Measurements from ENCODE around the gene WDFY4. TPM values are rescaled to one million over a fixed set of nuclear protein-coding genes. Genes with fewer than 3 reads are reported as not detected.

The WDFY4 gene
- total and polyA plus RNA-seq, 2 donors (not counting 1 experiment from before 2014, with no cell fraction given) = 0.06 to 0.66 TPM

- Histone ChIP-seq H3K27me3 (ENCODE audit: control insufficient read depth, insufficient read depth, low read length) (peaks cover 10% of the 10 kb centered on the region), H3K36me3 (ENCODE audit: control insufficient read depth, insufficient read depth, low read length) (no peaks in the 10 kb centered on the region), H3K27ac (ENCODE audit: insufficient read depth, low read length) (no peak overlapping the region), H4K20me1 (ENCODE audit: control insufficient read depth, extremely low read depth, insufficient read depth, low read length) (no peaks in the 10 kb centered on the region), H3K79me2 (ENCODE audit: control insufficient read depth, insufficient read depth, low read length) (no peaks in the 10 kb centered on the region), H3K4me2 (ENCODE audit: extremely low read depth, insufficient read depth, low read length) (no peak overlapping the region), H3K4me3 (replicated peaks in 1 of 4; ENCODE audit: control extremely low read depth in 1 of 4, insufficient read depth in 1 of 4, low read depth in 3 of 4, low read length in 4 of 4) (no peak overlapping the region), H2AFZ (ENCODE audit: low read length) (no peak overlapping the region), H3K9me3 (ENCODE audit: control insufficient read depth, insufficient read depth, low read depth, low read length) (no peaks in the 10 kb centered on the region), H3K9ac (ENCODE audit: insufficient read depth, low read length) (no peak overlapping the region), H3K4me1 (ENCODE audit: control insufficient read depth, extremely low read depth, insufficient read depth, low read length) (no peaks in the 10 kb centered on the region)
- TF ChIP-seq EZH2 (IDR thresholded peaks at IDR 0.05; ENCODE audit: low read length, missing control alignments) (no peak), CTCF (conservative IDR thresholded peaks at IDR 0.05 in 1 of 2, IDR thresholded peaks at IDR 0.05 in 1 of 2; ENCODE audit: low read depth in 1 of 2, low read length in 2 of 2) (no peak)
- DNase-seq (ENCODE audit: low read depth in 2 of 2) = no peak
Observed at GRCh38 chr10:48775206-48775517, 90.5 kb downstream of the WDFY4 start.

- Histone ChIP-seq H3K27me3 (ENCODE audit: control insufficient read depth, insufficient read depth, low read length) (peaks cover 10% of the 10 kb centered on the region), H4K20me1 (ENCODE audit: control insufficient read depth, extremely low read depth, insufficient read depth, low read length) (no peaks in the 10 kb centered on the region), H3K9me3 (ENCODE audit: control insufficient read depth, insufficient read depth, low read depth, low read length) (no peaks in the 10 kb centered on the region), H3K79me2 (ENCODE audit: control insufficient read depth, insufficient read depth, low read length) (no peaks in the 10 kb centered on the region), H3K4me3 (replicated peaks in 1 of 4; ENCODE audit: control extremely low read depth in 1 of 4, insufficient read depth in 1 of 4, low read depth in 3 of 4, low read length in 4 of 4) (no peak overlapping the region), H3K4me1 (ENCODE audit: control insufficient read depth, extremely low read depth, insufficient read depth, low read length) (no peaks in the 10 kb centered on the region), H2AFZ (ENCODE audit: low read length) (no peak overlapping the region), H3K36me3 (ENCODE audit: control insufficient read depth, insufficient read depth, low read length) (no peaks in the 10 kb centered on the region), H3K27ac (ENCODE audit: insufficient read depth, low read length) (no peak overlapping the region), H3K9ac (ENCODE audit: insufficient read depth, low read length) (no peak overlapping the region), H3K4me2 (ENCODE audit: extremely low read depth, insufficient read depth, low read length) (no peak overlapping the region)
- no peak for DNase-seq (ENCODE audit: low read depth in 2 of 2)
- no peak for TF ChIP-seq CTCF (conservative IDR thresholded peaks at IDR 0.05 in 1 of 2, IDR thresholded peaks at IDR 0.05 in 1 of 2; ENCODE audit: low read depth in 1 of 2, low read length in 2 of 2)
- no peak for TF ChIP-seq EZH2 (IDR thresholded peaks at IDR 0.05; ENCODE audit: low read length, missing control alignments)
Observed at GRCh38 chr10:48776005-48776522, 91.4 kb downstream of the WDFY4 start.

GRCh38 chr10:48776528-48776927 lies 91.9 kb downstream of the WDFY4 start:
- no peak overlapping the region for H2AFZ ChIP-seq (ENCODE audit: low read length)

More at GRCh38 chr10:48776528-48776927, 91.9 kb downstream of the WDFY4 start:
- no peaks in the 10 kb centered on the region for H3K9me3 ChIP-seq (ENCODE audit: control insufficient read depth, insufficient read depth, low read depth, low read length)
- H3K79me2 ChIP-seq (ENCODE audit: control insufficient read depth, insufficient read depth, low read length) = no peaks in the 10 kb centered on the region
- H3K27ac ChIP-seq (ENCODE audit: insufficient read depth, low read length) = no peak overlapping the region
- H3K27me3 ChIP-seq (ENCODE audit: control insufficient read depth, insufficient read depth, low read length) = peaks cover 10% of the 10 kb centered on the region
- H4K20me1 ChIP-seq (ENCODE audit: control insufficient read depth, extremely low read depth, insufficient read depth, low read length) = no peaks in the 10 kb centered on the region
- no peaks in the 10 kb centered on the region for H3K36me3 ChIP-seq (ENCODE audit: control insufficient read depth, insufficient read depth, low read length)
- no peak for DNase-seq (ENCODE audit: low read depth in 2 of 2)
- TF ChIP-seq EZH2 (IDR thresholded peaks at IDR 0.05; ENCODE audit: low read length, missing control alignments) = no peak
- no peak for TF ChIP-seq CTCF (conservative IDR thresholded peaks at IDR 0.05 in 1 of 2, IDR thresholded peaks at IDR 0.05 in 1 of 2; ENCODE audit: low read depth in 1 of 2, low read length in 2 of 2)
- H3K4me3 ChIP-seq (replicated peaks in 1 of 4; ENCODE audit: control extremely low read depth in 1 of 4, insufficient read depth in 1 of 4, low read depth in 3 of 4, low read length in 4 of 4) = no peak overlapping the region
- no peak overlapping the region for H3K9ac ChIP-seq (ENCODE audit: insufficient read depth, low read length)
- no peaks in the 10 kb centered on the region for H3K4me1 ChIP-seq (ENCODE audit: control insufficient read depth, extremely low read depth, insufficient read depth, low read length)
- no peak overlapping the region for H3K4me2 ChIP-seq (ENCODE audit: extremely low read depth, insufficient read depth, low read length)
